CD4-positive, alpha-beta memory T cell (primary cell): ENCODE results near the gene UBTD2. TPM values are rescaled to one million over a fixed set of nuclear protein-coding genes. Genes with fewer than 3 reads are reported as not detected.

Source experiments
- CTCF ChIA-PET: fragments of 350-600 bp; sonication (Branson Sonifier 250); formaldehyde crosslinking; loops from one replicate; lab custom pipeline; 2021; ENCODE audit warnings: inconsistent platforms; ENCODE audit not compliant: partially characterized antibody; lab: Charles Lee
- POLR2A ChIA-PET: fragments of 350-600 bp; sonication (Branson Sonifier 250); formaldehyde crosslinking; loops from one replicate; lab custom pipeline; 2021; ENCODE audit not compliant: partially characterized antibody; lab: Charles Lee
- DNase-seq, 5 donors: peaks; one replicate each; pipeline versions ENCODE4 v3.0.0 to v3.0.0-alpha.2; 2020 to 2022; ENCODE audit warnings: mixed read lengths in 1 of 5
- H3K27ac ChIP-seq: one replicate; pipeline ENCODE4 v1.7.0; 2013; ENCODE audit warnings: low read depth, low read length
- H3K27me3 ChIP-seq: 2 replicates; pipeline ENCODE4 v1.7.0; 2013; ENCODE audit warnings: mild to moderate bottlenecking, low read length, moderate library complexity; ENCODE audit not compliant: insufficient read depth
- H3K36me3 ChIP-seq: 2 replicates; pipeline ENCODE4 v1.7.0; 2013; ENCODE audit warnings: mild to moderate bottlenecking, low read length, moderate library complexity; ENCODE audit not compliant: insufficient read depth
- H3K4me1 ChIP-seq: 2 replicates; pipeline ENCODE4 v1.7.0; 2013; ENCODE audit warnings: mild to moderate bottlenecking, low read length, moderate library complexity; ENCODE audit not compliant: insufficient read depth
- H3K4me3 ChIP-seq, 2 donors: one replicate each; pipeline ENCODE4 v1.7.0; 2013; ENCODE audit warnings: low read length in 2 of 2, mild to moderate bottlenecking in 1 of 2
- H3K9me3 ChIP-seq, 2 donors: one replicate each; pipeline ENCODE4 v1.7.0; 2013; ENCODE audit warnings: low read length in 2 of 2, control low read depth in 1 of 2; ENCODE audit not compliant: control insufficient read depth in 1 of 2
- H3K27ac Mint-ChIP-seq, 7 donors: one replicate each; pipeline ENCODE4 v1.8.0; 2020 to 2021; ENCODE audit warnings: mixed read lengths in 7 of 7, mild to moderate bottlenecking in 6 of 7, inconsistent platforms in 3 of 7, moderate library complexity in 3 of 7
- H3K27me3 Mint-ChIP-seq, 2 donors: one replicate each; pipeline ENCODE4 v1.8.0; 2020 to 2021; ENCODE audit warnings: mixed read lengths in 2 of 2
- H3K36me3 Mint-ChIP-seq, 2 donors: one replicate each; pipeline ENCODE4 v1.8.0; 2020 to 2021; ENCODE audit warnings: mixed read lengths in 2 of 2, inconsistent platforms in 1 of 2, mild to moderate bottlenecking in 1 of 2
- H3K4me1 Mint-ChIP-seq, 4 donors: one replicate each; pipeline ENCODE4 v1.8.0; 2020 to 2021; ENCODE audit warnings: mixed read lengths in 4 of 4, mild to moderate bottlenecking in 1 of 4
- H3K4me3 Mint-ChIP-seq, 8 donors: one replicate each; pipeline ENCODE4 v1.8.0; 2020 to 2021; ENCODE audit warnings: mixed read lengths in 8 of 8, mild to moderate bottlenecking in 7 of 8, moderate library complexity in 6 of 8, inconsistent platforms in 3 of 8
- H3K9me3 Mint-ChIP-seq, 8 donors: one replicate each; pipeline ENCODE4 v1.8.0; 2020 to 2021; ENCODE audit warnings: mixed read lengths in 8 of 8, mild to moderate bottlenecking in 5 of 8, inconsistent platforms in 3 of 8, moderate library complexity in 1 of 8
- intact Hi-C: fragments of 100-400 bp; cut with micrococcal nuclease; formaldehyde crosslinking; loops from one replicate; pipeline ENCODE4 v1.15.1; 2023
- polyA plus RNA-seq, 2 donors: library from polyadenylated mRNA; unstranded; fragments of 300-500 nt; fragmentation: Illumina TruSeq; gene quantifications; one replicate each; pipeline ENCODE4 v1.2.3, GENCODE V29; 2021
- total RNA-seq, 2 experiments: library from RNA; stranded (reverse); gene quantifications; one replicate each; pipeline ENCODE4 v1.2.3, GENCODE V29; 2021

UBTD2 gene
- total and polyA plus RNA-seq, 4 experiments from 2014 or later: 2.2 to 6.3 (median 6.0) TPM

GRCh38 chr5:172251419-172251818 lies 32.1 kb downstream of the UBTD2 start:
- Mint-ChIP-seq H3K27me3 (no peaks in the 10 kb centered on the region), H3K9me3 (peaks cover 0 to 32% (median 26%) of the 10 kb centered on the region in 8 donors), H3K4me1 (peaks cover 0 to 4% (median 2%) of the 10 kb centered on the region in 4 donors), H3K4me3 (no peak overlapping the region), H3K36me3 (peaks cover 27 to 34% of the 10 kb centered on the region in 2 donors), H3K27ac (no peak overlapping the region)
- Histone ChIP-seq H3K4me1 (no peaks in the 10 kb centered on the region), H3K27ac (no peak overlapping the region), H3K36me3 (no peaks in the 10 kb centered on the region), H3K9me3 (no peaks in the 10 kb centered on the region), H3K27me3 (no peaks in the 10 kb centered on the region), H3K4me3 (no peak overlapping the region)
- POLR2A ChIA-PET: no interaction called here
- no peak for DNase-seq
- CTCF ChIA-PET: interaction anchor here (1.1 kb wide), 1 partner anchor 9 kb away, joined by 3 read pairs; no protein-coding TSS in a partner anchor
- intact Hi-C loops: no loop called here

- ChIA-PET POLR2A (no interaction called here), CTCF (interaction anchor here (0.7 kb wide), 1 partner anchor 45 kb away, joined by 3 read pairs; no protein-coding TSS in a partner anchor)
- intact Hi-C loops: no loop called here
- Histone ChIP-seq H3K9me3 (no peaks in the 10 kb centered on the region), H3K27me3 (no peaks in the 10 kb centered on the region), H3K36me3 (no peaks in the 10 kb centered on the region), H3K4me1 (no peaks in the 10 kb centered on the region), H3K27ac (no peak overlapping the region), H3K4me3 (no peak overlapping the region)
- Mint-ChIP-seq H3K27ac (peak overlapping the region in 1 of 7 donors; percentile 41), H3K4me1 (peaks cover 0 to 5% (median 4%) of the 10 kb centered on the region in 4 donors), H3K4me3 (no peak overlapping the region), H3K9me3 (peaks cover 0 to 30% (median 25%) of the 10 kb centered on the region in 8 donors), H3K27me3 (no peaks in the 10 kb centered on the region), H3K36me3 (peaks cover 23 to 26% of the 10 kb centered on the region in 2 donors)
- DNase-seq: no peak
Observed at GRCh38 chr5:172248637-172249036, 34.9 kb downstream of the UBTD2 start.

- intact Hi-C loops: no loop called here
- H3K9me3 ChIP-seq: no peaks in the 10 kb centered on the region
- no peak overlapping the region for H3K27ac ChIP-seq
- ChIA-PET POLR2A (no interaction called here), CTCF (no interaction called here)
- Mint-ChIP-seq H3K4me3 (no peak overlapping the region), H3K9me3 (peaks cover 0 to 14% (median 6%) of the 10 kb centered on the region in 8 donors), H3K4me1 (peaks cover 0 to 7% (median 5%) of the 10 kb centered on the region in 4 donors), H3K27ac (peak overlapping the region in 1 of 7 donors; percentile 25), H3K27me3 (no peaks in the 10 kb centered on the region), H3K36me3 (peaks cover 15 to 28% of the 10 kb centered on the region in 2 donors)
- no peak for DNase-seq
- no peaks in the 10 kb centered on the region for H3K27me3 ChIP-seq
- H3K4me3 ChIP-seq: no peak overlapping the region
- no peaks in the 10 kb centered on the region for H3K36me3 ChIP-seq
- no peaks in the 10 kb centered on the region for H3K4me1 ChIP-seq
Observed at GRCh38 chr5:172245703-172246125, 37.9 kb downstream of the UBTD2 start.

- POLR2A ChIA-PET: no interaction called here
- H3K36me3 ChIP-seq: no peaks in the 10 kb centered on the region
- DNase-seq: no peak
- H3K27me3 ChIP-seq: no peaks in the 10 kb centered on the region
- H3K4me1 Mint-ChIP-seq: peaks cover 4 to 7% (median 6%) of the 10 kb centered on the region in 4 donors
- peaks cover 12 to 25% of the 10 kb centered on the region in 2 donors for H3K36me3 Mint-ChIP-seq
- no peak overlapping the region for H3K4me3 ChIP-seq
- H3K9me3 Mint-ChIP-seq: peaks cover 0 to 12% (median 3%) of the 10 kb centered on the region in 8 donors
- no peak overlapping the region for H3K4me3 Mint-ChIP-seq
- no peaks in the 10 kb centered on the region for H3K4me1 ChIP-seq
- no peak overlapping the region for H3K27ac ChIP-seq
- CTCF ChIA-PET: no interaction called here
- intact Hi-C loops: no loop called here
- no peaks in the 10 kb centered on the region for H3K9me3 ChIP-seq
- H3K27ac Mint-ChIP-seq: no peak overlapping the region
- H3K27me3 Mint-ChIP-seq: no peaks in the 10 kb centered on the region
Observed at GRCh38 chr5:172245046-172245445, 38.5 kb downstream of the UBTD2 start.

- Mint-ChIP-seq H3K4me3 (no peak overlapping the region), H3K36me3 (peaks cover 5 to 16% of the 10 kb centered on the region in 2 donors), H3K9me3 (peaks cover 0 to 4% (median 0%) of the 10 kb centered on the region in 8 donors), H3K27ac (no peak overlapping the region), H3K4me1 (peaks cover 14 to 19% (median 17%) of the 10 kb centered on the region in 4 donors), H3K27me3 (no peaks in the 10 kb centered on the region)
- Histone ChIP-seq H3K9me3 (no peaks in the 10 kb centered on the region), H3K4me1 (peaks cover 9% of the 10 kb centered on the region), H3K27ac (no peak overlapping the region), H3K36me3 (no peaks in the 10 kb centered on the region), H3K4me3 (no peak overlapping the region), H3K27me3 (no peaks in the 10 kb centered on the region)
- POLR2A ChIA-PET: no interaction called here
- CTCF ChIA-PET: no interaction called here
- intact Hi-C loops: no loop called here
- no peak for DNase-seq
Observed at GRCh38 chr5:172243302-172243701, 40.3 kb downstream of the UBTD2 start.

GRCh38 chr5:172238334-172238733 lies 45.2 kb downstream of the UBTD2 start:
- H3K4me1 ChIP-seq: peaks cover 31% of the 10 kb centered on the region
- H3K9me3 ChIP-seq: no peaks in the 10 kb centered on the region
- no peaks in the 10 kb centered on the region for H3K27me3 ChIP-seq
- intact Hi-C loops: no loop called here
- Mint-ChIP-seq H3K4me1 (peaks cover 31 to 55% (median 40%) of the 10 kb centered on the region in 4 donors), H3K27ac (peak overlapping the region in 5 of 7 donors; percentile 22 to 71 (median 30)), H3K4me3 (peak overlapping the region in 6 of 8 donors; percentile 1 to 54 (median 16)), H3K27me3 (no peaks in the 10 kb centered on the region), H3K36me3 (peaks cover 9 to 12% of the 10 kb centered on the region in 2 donors), H3K9me3 (peaks cover 0 to 3% (median 0%) of the 10 kb centered on the region in 8 donors)
- POLR2A ChIA-PET: no interaction called here
- H3K27ac ChIP-seq: no peak overlapping the region
- H3K4me3 ChIP-seq: no peak overlapping the region
- no peaks in the 10 kb centered on the region for H3K36me3 ChIP-seq
- no peak for DNase-seq
- CTCF ChIA-PET: no interaction called here

GRCh38 chr5:172235827-172236736 lies 47.5 kb downstream of the UBTD2 start:
- Histone ChIP-seq H3K36me3 (no peaks in the 10 kb centered on the region), H3K4me1 (peaks cover 31% of the 10 kb centered on the region), H3K27me3 (no peaks in the 10 kb centered on the region), H3K9me3 (no peaks in the 10 kb centered on the region), H3K4me3 (no peak overlapping the region), H3K27ac (no peak overlapping the region)
- intact Hi-C loops: no loop called here
- Mint-ChIP-seq H3K27ac (peak overlapping the region in 5 of 7 donors; percentile 46 to 82 (median 49)), H3K36me3 (peaks cover 17 to 25% of the 10 kb centered on the region in 2 donors), H3K4me3 (peak overlapping the region in 4 of 8 donors; percentile 5 to 53 (median 11)), H3K4me1 (peaks cover 28 to 55% (median 39%) of the 10 kb centered on the region in 4 donors), H3K9me3 (no peaks in the 10 kb centered on the region), H3K27me3 (no peaks in the 10 kb centered on the region)
- ChIA-PET CTCF (no interaction called here), POLR2A (no interaction called here)
- DNase-seq: no peak
